ENCODE measurements around the gene KRT74. TPM values are rescaled to one million over a fixed set of nuclear protein-coding genes. Genes with fewer than 3 reads are reported as not detected.

Gene KRT74
- total RNA-seq, 1 donor from 2014 or later: not detected

- intact Hi-C loops (cut with DNase I): no loop called here
- H3K9me3 ChIP-seq: no peaks in the 10 kb centered on the region
- no peak for TF ChIP-seq CTCF (IDR thresholded peaks at IDR 0.05)
- H3K36me3 ChIP-seq: no peaks in the 10 kb centered on the region
- no peaks in the 10 kb centered on the region for H3K27me3 ChIP-seq
- no peak overlapping the region for H3K4me3 ChIP-seq
- no peaks in the 10 kb centered on the region for H3K4me1 ChIP-seq
- H3K27ac ChIP-seq: no peak overlapping the region
- no peak for DNase-seq (ENCODE audit: low spot score in 2 of 2)
These were observed 38.1 kb downstream of the KRT74 start for GRCh38 chr12:52535574-52535973.

DNA sequence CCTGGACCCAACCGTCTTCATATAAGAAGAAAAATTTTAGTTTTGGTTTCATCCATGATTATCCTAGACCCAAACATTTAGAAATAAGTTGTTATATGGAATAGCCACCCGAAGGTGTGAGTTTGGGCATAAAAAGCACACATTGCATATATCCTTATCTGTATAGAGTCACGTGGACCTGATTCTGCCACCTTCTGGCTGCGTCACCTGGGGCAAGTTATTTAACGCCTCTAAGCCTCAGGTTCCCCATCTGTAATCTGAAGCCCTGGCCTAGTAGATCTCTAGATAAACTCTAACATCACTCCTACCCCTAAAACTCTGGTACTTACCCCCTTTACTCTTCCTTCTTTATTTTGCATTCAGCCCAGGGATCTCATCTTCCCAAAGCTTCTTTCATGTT is 39.2 kb downstream of the KRT74 start:
- no peak overlapping the region for H3K27ac ChIP-seq
- no peak overlapping the region for H3K4me3 ChIP-seq
- TF ChIP-seq CTCF (IDR thresholded peaks at IDR 0.05): no peak
- DNase-seq (ENCODE audit: low spot score in 2 of 2): no peak
- intact Hi-C loops (cut with DNase I): no loop called here
- no peaks in the 10 kb centered on the region for H3K9me3 ChIP-seq
- no peaks in the 10 kb centered on the region for H3K36me3 ChIP-seq
- no peaks in the 10 kb centered on the region for H3K4me1 ChIP-seq
- no peaks in the 10 kb centered on the region for H3K27me3 ChIP-seq

DNA sequence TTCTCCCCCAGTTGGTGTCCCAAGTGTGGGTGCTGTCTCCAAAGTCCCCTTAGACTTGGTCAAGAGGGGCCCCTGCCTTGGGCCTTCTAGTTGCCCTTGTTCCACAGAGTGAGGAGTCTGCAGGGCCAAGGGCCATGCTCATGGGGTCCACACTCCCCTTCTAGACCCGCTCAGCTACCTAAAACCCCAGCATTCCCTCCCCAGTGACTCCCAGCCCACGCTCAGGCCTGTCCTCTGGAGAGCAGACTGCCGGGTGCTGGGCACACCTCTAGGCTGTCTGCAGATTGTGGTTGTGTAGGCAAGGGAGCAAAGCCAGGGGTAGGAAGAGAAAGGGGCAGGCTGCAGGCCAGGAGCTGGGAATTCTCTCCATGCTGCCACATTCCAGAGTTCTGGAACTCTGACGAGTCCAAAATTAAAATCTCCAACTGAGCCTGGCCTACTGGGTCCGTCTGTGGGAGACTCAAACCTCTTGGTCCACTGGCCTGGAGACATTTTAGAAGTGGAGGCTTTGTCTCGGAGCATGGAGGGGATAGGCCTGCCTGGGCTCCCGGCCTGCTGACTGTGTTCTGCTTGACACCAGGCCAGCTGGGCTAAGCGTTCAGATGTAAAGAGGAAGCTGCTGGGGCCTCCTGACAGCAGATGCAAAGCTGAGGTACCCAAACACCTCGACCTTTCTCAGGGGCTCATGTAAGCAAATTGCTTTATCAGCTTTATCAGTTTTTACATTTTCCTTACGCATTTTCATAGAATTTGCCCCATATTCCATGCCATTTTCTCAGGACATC is 39.8 kb downstream of the KRT74 start:
- H3K4me1 ChIP-seq: no peaks in the 10 kb centered on the region
- no peak for DNase-seq (ENCODE audit: low spot score in 2 of 2)
- no peak overlapping the region for H3K27ac ChIP-seq
- no peak overlapping the region for H3K4me3 ChIP-seq
- intact Hi-C loops (cut with DNase I): no loop called here
- H3K36me3 ChIP-seq: no peaks in the 10 kb centered on the region
- no peak for TF ChIP-seq CTCF (IDR thresholded peaks at IDR 0.05)
- H3K27me3 ChIP-seq: no peaks in the 10 kb centered on the region
- no peaks in the 10 kb centered on the region for H3K9me3 ChIP-seq

DNA sequence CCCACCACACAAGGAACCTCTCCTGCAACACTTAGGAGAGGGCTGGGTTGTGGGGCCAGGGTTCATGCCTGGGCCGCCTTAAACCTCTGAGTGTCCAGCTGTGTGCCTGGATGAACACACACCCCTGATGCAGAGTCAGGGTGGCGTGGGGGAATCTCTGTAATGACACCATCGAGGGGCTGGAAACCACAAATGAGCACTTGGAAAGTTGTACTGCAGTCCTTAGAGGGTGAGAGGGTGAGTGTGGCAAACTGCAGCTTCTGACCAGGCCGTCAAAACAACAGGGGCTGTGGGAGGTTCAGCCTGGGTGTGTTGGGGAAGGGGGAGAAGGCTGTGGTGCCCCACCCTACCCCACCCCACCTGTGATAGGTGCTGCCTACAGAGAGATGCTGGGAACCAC is 41.0 kb downstream of the KRT74 start:
- no peak for DNase-seq (ENCODE audit: low spot score in 2 of 2)
- Histone ChIP-seq H3K4me3 (no peak overlapping the region), H3K27ac (no peak overlapping the region), H3K9me3 (no peaks in the 10 kb centered on the region), H3K27me3 (no peaks in the 10 kb centered on the region), H3K36me3 (no peaks in the 10 kb centered on the region), H3K4me1 (no peaks in the 10 kb centered on the region)
- intact Hi-C loops (cut with DNase I): no loop called here
- TF ChIP-seq CTCF (IDR thresholded peaks at IDR 0.05): no peak

DNA sequence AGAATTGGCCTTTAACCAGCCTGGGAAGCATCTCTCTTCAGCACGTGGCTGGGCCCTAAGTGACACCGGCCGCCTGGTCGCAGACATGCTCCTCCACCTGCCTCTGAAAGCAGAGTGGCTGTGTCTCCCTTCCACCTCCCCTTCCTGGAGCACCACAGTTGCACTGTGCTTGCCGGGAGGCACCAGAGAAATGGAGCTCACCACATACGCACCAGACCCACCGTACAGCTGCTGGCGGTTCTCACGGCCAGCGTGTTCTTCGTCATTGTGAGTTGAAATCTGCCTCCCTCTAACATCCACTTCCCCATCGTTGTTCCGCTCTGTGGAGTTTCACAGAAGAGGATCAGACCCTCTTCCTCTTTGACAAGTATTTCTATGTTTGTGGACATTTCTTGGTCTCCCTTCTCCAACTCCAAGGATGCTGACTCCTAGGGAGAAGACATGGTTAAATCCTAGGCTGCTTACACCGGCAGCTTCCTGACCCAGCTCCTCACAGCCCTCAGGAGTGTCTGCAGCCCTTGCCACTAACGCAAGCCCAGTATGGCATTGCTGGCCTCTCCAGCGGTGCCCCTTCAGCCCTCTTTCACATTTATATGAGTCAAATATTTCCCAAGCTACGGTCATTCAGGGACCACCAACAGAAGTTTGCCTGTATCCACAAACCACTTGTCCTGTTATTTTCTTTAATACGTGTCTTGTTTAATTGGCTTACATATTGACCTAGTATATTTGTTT is 41.9 kb downstream of the KRT74 start:
- peak in 1 of 2 donors; percentile 28 for DNase-seq (ENCODE audit: low spot score in 2 of 2)
- no peak for TF ChIP-seq CTCF (IDR thresholded peaks at IDR 0.05)
- Histone ChIP-seq H3K27ac (no peak overlapping the region), H3K36me3 (no peaks in the 10 kb centered on the region), H3K4me3 (no peak overlapping the region), H3K27me3 (no peaks in the 10 kb centered on the region), H3K9me3 (no peaks in the 10 kb centered on the region), H3K4me1 (no peaks in the 10 kb centered on the region)
- intact Hi-C loops (cut with DNase I): no loop called here
